OCI-LY1 (cell line): ENCODE data around the gene OAT.

Experiments
- H2AFZ ChIP-seq: fragments of 200-600 bp; sonication (generic), shearing (Covaris generic); 2 replicates; pipeline ENCODE4 v1.6.0; 2014; ENCODE audit warnings: antibody characterized with exemption, mild to moderate bottlenecking, low read length
- H3F3A ChIP-seq: fragments of 200-600 bp; sonication (generic), shearing (Covaris generic); 2 replicates; pipeline ENCODE4 v1.6.0; 2014; ENCODE audit warnings: mild to moderate bottlenecking, antibody characterized with exemption, low read length, moderate library complexity; ENCODE audit not compliant: insufficient read depth
- H3K27ac ChIP-seq: fragments of 200-600 bp; sonication (generic); 2 replicates; pipeline ENCODE4 v1.5.1; 2014; ENCODE audit warnings: low read length, mixed run types, mild to moderate bottlenecking, low read depth; ENCODE audit not compliant: poor library complexity, severe bottlenecking
- H3K27me3 ChIP-seq: fragments of 200-600 bp; sonication (generic); 2 replicates; pipeline ENCODE4 v1.6.0; 2014; ENCODE audit warnings: antibody characterized with exemption, mild to moderate bottlenecking, low read length, moderate library complexity; ENCODE audit not compliant: insufficient read depth
- H3K36me3 ChIP-seq: fragments of 200-600 bp; sonication (generic); 2 replicates; pipeline ENCODE4 v1.6.1; 2014; ENCODE audit warnings: mild to moderate bottlenecking, antibody characterized with exemption, low read length, moderate library complexity, mixed read lengths; ENCODE audit not compliant: insufficient read depth
- H3K4me1 ChIP-seq: fragments of 200-600 bp; sonication (generic); 2 replicates; pipeline ENCODE4 v1.5.1; 2014; ENCODE audit warnings: mild to moderate bottlenecking, low read length, moderate library complexity; ENCODE audit not compliant: insufficient read depth, severe bottlenecking
- H3K4me2 ChIP-seq: fragments of 200-600 bp; sonication (generic), shearing (Covaris generic); 2 replicates; pipeline ENCODE4 v1.6.1; 2014; ENCODE audit warnings: low read length
- H3K4me3 ChIP-seq: fragments of 200-600 bp; sonication (generic); 2 replicates; pipeline ENCODE4 v1.5.1; 2014; ENCODE audit warnings: low read length, low read depth, mild to moderate bottlenecking, mixed read lengths; ENCODE audit not compliant: poor library complexity, severe bottlenecking
- H3K79me2 ChIP-seq: fragments of 200-600 bp; shearing (Covaris generic); 2 replicates; pipeline ENCODE4 v1.6.1; 2016; ENCODE audit warnings: mixed run types, low read length, mixed read lengths; ENCODE audit not compliant: insufficient read depth
- H3K9ac ChIP-seq: fragments of 200-600 bp; sonication (generic), shearing (Covaris generic); 2 replicates; pipeline ENCODE4 v1.6.1; 2014; ENCODE audit warnings: mild to moderate bottlenecking, low read length, mixed read lengths
- H3K9me2 ChIP-seq: fragments of 200-600 bp; sonication (generic), shearing (Covaris generic); 2 replicates; pipeline ENCODE4 v1.6.1; 2014; ENCODE audit warnings: low read depth, mild to moderate bottlenecking, low read length, mixed read lengths
- H3K9me3 ChIP-seq: fragments of 200-600 bp; shearing (Covaris generic); 2 replicates; pipeline ENCODE4 v1.6.1; 2014; ENCODE audit warnings: low read length, mixed read lengths
- H4K20me1 ChIP-seq: fragments of 200-600 bp; sonication (generic), shearing (Covaris generic); 2 replicates; pipeline ENCODE4 v1.6.0; 2016; ENCODE audit warnings: mild to moderate bottlenecking, low read length; ENCODE audit not compliant: insufficient read depth
- EZH2 ChIP-seq: fragments of 200-600 bp; sonication (generic), shearing (Covaris generic); IDR thresholded peaks from 2 replicates; pipeline ENCODE4 v1.8.0; 2017; ENCODE audit warnings: borderline replicate concordance, mixed run types, mild to moderate bottlenecking, antibody characterized with exemption, low read length, moderate library complexity, mixed read lengths
- TF ChIP-seq, protein P1 (sequence below): fragments of 200-600 bp; sonication (generic), shearing (Covaris generic); IDR thresholded peaks from 2 replicates; pipeline ENCODE4 v1.5.1; 2017; ENCODE audit warnings: mild to moderate bottlenecking, antibody characterized with exemption, low read length, moderate library complexity, mixed read lengths

OAT gene

GRCh38 chr10:124465003-124465776 is 46.5 kb upstream of the OAT start:
- H3K9me3 ChIP-seq: no peaks in the 10 kb centered on the region
- H3K79me2 ChIP-seq: no peaks in the 10 kb centered on the region
- peak overlapping the region; percentile 48 for H3K4me2 ChIP-seq
- H3K9me2 ChIP-seq: no peaks in the 10 kb centered on the region
- H3K9ac ChIP-seq: peak overlapping the region; percentile 46; the same call in 1 of the 2 replicates
- 0 out of 2 replicates have a peak, but pooled peaks cover 3% of the 10 kb centered on the region for H3F3A ChIP-seq
- peak overlapping the region; percentile 32 for H3K4me3 ChIP-seq
- H3K27ac ChIP-seq: peak overlapping the region; percentile 84
- no peaks in the 10 kb centered on the region for H3K27me3 ChIP-seq
- H4K20me1 ChIP-seq: no peaks in the 10 kb centered on the region
- no peaks in the 10 kb centered on the region; the same call in 1 of the 2 replicates for H3K36me3 ChIP-seq
- no peak overlapping the region for H2AFZ ChIP-seq
- H3K4me1 ChIP-seq: peaks cover 48% of the 10 kb centered on the region
- TF ChIP-seq, protein P1, sequence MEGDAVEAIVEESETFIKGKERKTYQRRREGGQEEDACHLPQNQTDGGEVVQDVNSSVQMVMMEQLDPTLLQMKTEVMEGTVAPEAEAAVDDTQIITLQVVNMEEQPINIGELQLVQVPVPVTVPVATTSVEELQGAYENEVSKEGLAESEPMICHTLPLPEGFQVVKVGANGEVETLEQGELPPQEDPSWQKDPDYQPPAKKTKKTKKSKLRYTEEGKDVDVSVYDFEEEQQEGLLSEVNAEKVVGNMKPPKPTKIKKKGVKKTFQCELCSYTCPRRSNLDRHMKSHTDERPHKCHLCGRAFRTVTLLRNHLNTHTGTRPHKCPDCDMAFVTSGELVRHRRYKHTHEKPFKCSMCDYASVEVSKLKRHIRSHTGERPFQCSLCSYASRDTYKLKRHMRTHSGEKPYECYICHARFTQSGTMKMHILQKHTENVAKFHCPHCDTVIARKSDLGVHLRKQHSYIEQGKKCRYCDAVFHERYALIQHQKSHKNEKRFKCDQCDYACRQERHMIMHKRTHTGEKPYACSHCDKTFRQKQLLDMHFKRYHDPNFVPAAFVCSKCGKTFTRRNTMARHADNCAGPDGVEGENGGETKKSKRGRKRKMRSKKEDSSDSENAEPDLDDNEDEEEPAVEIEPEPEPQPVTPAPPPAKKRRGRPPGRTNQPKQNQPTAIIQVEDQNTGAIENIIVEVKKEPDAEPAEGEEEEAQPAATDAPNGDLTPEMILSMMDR: no peak
- no peak for TF ChIP-seq EZH2

- Histone ChIP-seq H3K79me2 (no peaks in the 10 kb centered on the region), H3F3A (0 out of 2 replicates have a peak, but pooled peaks cover 3% of the 10 kb centered on the region), H3K27me3 (no peaks in the 10 kb centered on the region), H3K9ac (peak overlapping the region; percentile 21; the same call in 1 of the 2 replicates), H3K4me3 (peak overlapping the region; percentile 32), H3K9me2 (no peaks in the 10 kb centered on the region), H3K4me1 (peaks cover 48% of the 10 kb centered on the region), H3K27ac (peak overlapping the region; percentile 84), H4K20me1 (no peaks in the 10 kb centered on the region), H2AFZ (no peak overlapping the region), H3K36me3 (no peaks in the 10 kb centered on the region; the same call in 1 of the 2 replicates), H3K9me3 (no peaks in the 10 kb centered on the region), H3K4me2 (peak overlapping the region; percentile 48; the same call in 1 of the 2 replicates)
- TF ChIP-seq, protein P1: no peak
Observed at GRCh38 chr10:124464028-124464965, 45.6 kb upstream of the OAT start.

GRCh38 chr10:124462348-124462695 is 43.6 kb upstream of the OAT start:
- Histone ChIP-seq H3K9me2 (no peaks in the 10 kb centered on the region), H3K36me3 (no peaks in the 10 kb centered on the region), H3K27me3 (no peaks in the 10 kb centered on the region), H3K9me3 (no peaks in the 10 kb centered on the region), H3K4me3 (peak overlapping the region; percentile 73), H3K9ac (peak overlapping the region; percentile 62), H2AFZ (no peak overlapping the region), H3K27ac (no peak overlapping the region), H3K4me2 (peak overlapping the region; percentile 72), H4K20me1 (no peaks in the 10 kb centered on the region), H3K79me2 (no peaks in the 10 kb centered on the region), H3K4me1 (peaks cover 43% of the 10 kb centered on the region), H3F3A (0 out of 2 replicates have a peak, but pooled peaks cover 3% of the 10 kb centered on the region)
- TF ChIP-seq, protein P1: no peak
- TF ChIP-seq EZH2: no peak
